Naive B cell (primary cell): Measurements from ENCODE around the gene ARF4. TPM values are rescaled to one million over a fixed set of nuclear protein-coding genes. Genes with fewer than 3 reads are reported as not detected.

ENCODE experiments used
- polyA plus RNA-seq, 6 donors: library from polyadenylated mRNA; unstranded; fragments of 300-500 nt; fragmentation: Illumina TruSeq; gene quantifications; one replicate each; pipeline ENCODE4 v1.2.3, GENCODE V29; 2021; ENCODE audit warnings: low read depth in 6 of 6

Gene ARF4
- polyA plus RNA-seq, 6 donors from 2014 or later, result 106 to 153 (median 133) TPM

Other genes with a start within 250 kb of the ARF4 start
- under 1 TPM in 2 of 6 donors, not detected in 4; 0.11 to 0.71 TPM for gene DNAH12, start 53.0 kb downstream of the ARF4 start, polyA plus RNA-seq
- 10 to 100 TPM in 5 of 6 donors, 1 to 10 TPM in 1; 9.5 to 16.1 (median 12.5) TPM for gene PDE12, start 41.1 kb downstream of the ARF4 start, polyA plus RNA-seq
- 10 to 100 TPM; 15.2 to 31.6 (median 27.1) TPM for gene DENND6A, start 95.7 kb upstream of the ARF4 start, polyA plus RNA-seq
- 10 to 100 TPM; 13.2 to 26.2 (median 16.8) TPM for gene SLMAP, start 159.0 kb upstream of the ARF4 start, polyA plus RNA-seq